Panc1 (cell line): Measurements from ENCODE around the gene GATA6.

Source experiments
- CTCF ChIP-seq: fragments of 450-650 bp; IDR thresholded peaks from 2 replicates; pipeline ENCODE4 v1.5.1; 2017; ENCODE audit warnings: mild to moderate bottlenecking
- POLR2AphosphoS5 ChIP-seq: IDR thresholded peaks from 2 replicates; pipeline ENCODE4 v1.6.1; 2012; ENCODE audit warnings: mild to moderate bottlenecking, low read depth, low read length, moderate library complexity
- REST ChIP-seq, 2 experiments: IDR thresholded peaks; 2 replicates each; pipeline ENCODE4 v1.6.1; 2011 to 2012; ENCODE audit warnings: low read depth in 2 of 2, control low read depth in 1 of 2, low read length in 1 of 2, mild to moderate bottlenecking in 1 of 2, moderate library complexity in 1 of 2; ENCODE audit not compliant: insufficient read depth in 1 of 2
- SIN3A ChIP-seq: IDR thresholded peaks from 2 replicates; pipeline ENCODE4 v1.6.1; 2012; ENCODE audit warnings: low read depth, mild to moderate bottlenecking, low read length, moderate library complexity, borderline replicate concordance; ENCODE audit not compliant: insufficient read depth
- TCF7L2 ChIP-seq: IDR thresholded peaks from 2 replicates; pipeline ENCODE4 v1.6.1; 2011; ENCODE audit warnings: mild to moderate bottlenecking, low read depth, low read length, inconsistent platforms

- TF ChIP-seq CTCF (no peak), SIN3A (no peak), POLR2AphosphoS5 (no peak), REST (IDR thresholded peaks at IDR 0.05; ENCODE audit: insufficient read depth in 1 of 2, low read depth in 2 of 2, low read length in 1 of 2) (no peak), TCF7L2 (no peak)
Measured at GRCh38 chr18:22186484-22186971, 17.1 kb downstream of the GATA6 start.
